ENCODE data around the gene DDC.
A peak's percentile ranks its signal among the peaks of the same experiment; 100 is the strongest.

Gene DDC

DNA sequence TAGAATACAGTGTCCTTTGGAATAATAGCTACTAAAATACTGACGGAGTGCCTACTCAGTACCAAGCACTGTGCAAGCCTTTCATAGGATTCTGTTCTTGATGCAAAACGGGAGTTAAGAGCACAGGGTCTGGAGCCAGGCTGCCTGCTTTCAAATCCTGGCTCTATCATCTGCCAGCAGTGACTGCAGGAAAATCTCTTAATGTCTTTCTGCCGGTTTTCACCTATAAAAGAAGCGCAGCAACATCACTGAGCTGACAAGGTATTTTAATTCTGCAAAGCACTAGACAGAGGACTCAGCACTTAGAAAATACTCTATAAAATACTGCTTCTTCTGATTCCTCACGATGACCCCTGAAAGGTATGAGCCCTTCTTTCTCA is 115.7 kb downstream of the DDC start:
- DNase-seq = no peak

DNA sequence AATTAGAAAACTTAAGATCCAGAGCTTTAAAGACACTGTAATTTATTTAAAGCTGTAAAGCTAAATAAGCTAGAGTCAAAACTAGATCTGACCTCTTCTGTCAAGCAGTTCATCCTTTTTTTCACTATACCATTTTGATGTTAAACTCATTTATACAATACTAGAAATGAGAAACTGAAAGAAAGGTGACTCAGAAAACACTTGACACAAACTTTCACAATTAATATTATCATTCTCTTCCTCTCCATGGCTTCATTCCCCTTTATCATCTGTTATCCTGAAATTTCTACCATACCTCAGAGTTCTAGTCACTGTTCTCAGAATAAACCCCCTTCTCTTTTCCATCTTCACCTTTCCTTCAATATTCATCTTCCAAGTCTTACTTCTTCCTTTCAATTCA is 116.4 kb downstream of the DDC start:
- no peak for DNase-seq

DNA sequence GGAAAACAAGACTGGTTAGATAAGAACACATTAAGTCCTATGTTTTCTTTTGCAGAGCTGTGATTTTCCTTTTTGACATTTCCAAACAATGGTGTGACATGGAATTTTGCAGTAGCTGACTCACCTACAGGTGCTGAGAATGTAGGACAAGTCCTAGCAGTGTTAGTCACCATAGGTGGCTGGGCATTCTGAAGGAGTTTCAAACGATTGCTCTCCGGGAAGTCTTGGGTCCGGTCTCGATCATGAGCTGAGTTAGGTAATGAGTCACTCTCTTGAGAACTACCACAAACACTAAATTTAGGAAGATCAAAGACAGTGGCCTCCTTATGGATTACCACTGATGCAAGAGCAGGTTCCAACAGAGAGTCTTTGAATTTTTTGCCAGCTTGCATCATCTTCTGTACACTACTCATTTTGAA is 118.7 kb downstream of the DDC start:
- DNase-seq = no peak

DNA sequence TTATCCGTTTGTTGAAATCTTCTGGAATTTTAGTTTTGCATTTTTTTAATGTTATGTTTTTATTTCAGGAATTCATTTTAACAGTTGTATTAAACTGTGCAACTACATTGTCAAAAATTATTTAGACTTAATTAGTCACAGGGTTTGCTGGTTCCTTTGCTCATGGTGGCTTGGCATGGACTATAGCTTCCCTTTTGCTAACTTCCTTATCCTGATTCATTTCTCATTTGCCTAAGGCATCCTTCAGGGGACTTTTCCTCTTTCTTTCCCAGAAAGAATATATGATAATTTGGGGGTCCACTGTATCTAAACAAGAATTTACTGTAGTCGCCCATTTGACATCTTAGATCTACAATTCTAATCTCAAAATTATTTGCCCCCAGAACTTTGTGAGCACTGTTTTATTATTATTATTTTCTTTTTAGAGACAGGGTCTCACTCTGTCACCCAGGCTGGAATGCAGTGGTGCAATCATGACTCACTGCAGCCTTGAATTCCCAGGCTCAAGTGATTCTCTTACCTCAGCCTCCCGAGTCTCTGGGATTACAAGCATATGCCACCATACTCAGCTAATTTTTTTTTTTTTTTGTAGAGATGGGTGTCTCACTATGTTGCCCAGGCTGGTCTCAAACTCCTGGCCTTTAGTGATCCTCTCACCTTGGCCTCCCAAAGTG is 128.9 kb downstream of the DDC start:
- no peak for DNase-seq

DNA sequence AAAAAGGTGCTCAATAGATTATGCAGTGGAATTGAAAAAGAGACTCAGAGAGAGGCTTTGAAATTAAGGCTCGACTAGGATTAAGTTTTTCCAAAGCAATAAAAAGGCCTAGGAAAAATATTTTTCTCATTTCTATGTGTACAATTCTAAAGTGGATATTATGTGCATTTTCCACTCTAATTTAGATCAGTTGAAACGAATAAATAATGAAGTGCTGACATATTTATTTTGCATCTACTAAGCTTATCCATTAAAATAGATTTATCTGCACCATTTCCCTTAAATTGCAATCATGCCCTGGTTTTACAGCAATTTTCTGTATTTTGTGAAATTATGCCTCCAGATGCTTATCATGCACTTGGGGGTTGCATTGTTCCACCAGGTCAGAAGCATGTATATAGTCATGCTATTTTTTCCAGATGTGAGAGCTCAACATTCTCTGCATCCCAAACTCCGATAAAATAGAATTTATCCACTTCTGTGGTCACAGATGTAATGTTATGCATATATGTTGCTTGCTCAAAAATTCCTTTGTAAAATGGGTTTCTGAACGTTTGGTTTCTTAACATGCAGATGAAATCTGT is 133.4 kb downstream of the DDC start:
- no peak for DNase-seq

DNA sequence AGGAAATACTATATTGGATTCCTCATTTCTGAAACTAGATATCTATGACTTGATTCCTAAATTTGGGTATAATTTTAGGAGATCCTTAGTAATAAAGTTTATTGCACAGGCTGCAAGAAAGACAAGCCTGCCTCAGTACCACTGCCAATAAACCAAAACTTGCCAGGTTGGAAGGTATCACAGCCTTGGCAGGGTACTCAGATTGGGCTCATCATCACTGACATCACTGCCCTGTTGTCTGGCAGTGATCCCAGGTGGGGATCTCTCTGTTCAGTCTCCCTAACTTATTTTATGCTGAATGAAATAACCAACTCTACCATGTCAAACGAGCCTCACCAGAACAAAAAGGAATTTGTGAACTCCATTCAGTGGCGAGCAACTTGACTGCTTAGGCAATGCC is 133.9 kb downstream of the DDC start:
- no peak for DNase-seq

DNA sequence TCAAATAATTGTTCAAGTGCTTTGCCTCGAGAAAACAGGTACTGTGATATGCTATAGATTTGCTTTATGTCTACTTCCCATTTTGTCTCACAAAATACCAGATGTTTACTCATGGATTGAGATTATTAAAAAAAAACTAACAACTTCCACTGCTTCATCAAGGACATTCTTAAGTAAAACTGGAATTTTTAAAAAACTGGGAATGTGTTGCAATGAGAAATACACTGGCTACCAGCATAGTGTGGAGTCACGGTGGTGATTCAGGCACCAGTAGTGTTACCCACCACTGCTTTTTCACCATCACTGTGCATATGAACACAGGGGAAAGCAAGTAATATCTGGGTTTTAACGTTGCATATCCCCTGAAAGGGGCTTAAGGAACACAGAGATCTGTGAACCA is 136.3 kb downstream of the DDC start:
- no peak for DNase-seq

DNA sequence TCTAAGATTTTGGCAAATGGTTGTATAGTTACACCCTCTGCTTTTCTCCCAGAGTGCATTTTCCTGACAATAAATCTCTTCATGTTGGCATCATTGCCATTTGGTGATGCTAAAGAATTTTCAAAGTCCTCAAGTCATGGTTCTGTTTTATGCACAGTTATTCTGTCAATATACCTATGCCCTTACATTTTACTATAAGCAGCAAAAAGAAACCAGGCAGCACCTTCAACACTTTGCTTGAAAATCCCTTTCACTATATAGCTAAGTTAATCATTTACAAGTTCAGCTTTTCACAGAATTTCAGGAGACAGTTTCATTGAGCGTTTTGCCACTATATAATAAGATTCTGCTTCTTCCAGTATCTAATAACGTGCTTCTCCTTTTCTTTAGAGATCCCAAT is 137.7 kb downstream of the DDC start:
- DNase-seq = no peak

DNA sequence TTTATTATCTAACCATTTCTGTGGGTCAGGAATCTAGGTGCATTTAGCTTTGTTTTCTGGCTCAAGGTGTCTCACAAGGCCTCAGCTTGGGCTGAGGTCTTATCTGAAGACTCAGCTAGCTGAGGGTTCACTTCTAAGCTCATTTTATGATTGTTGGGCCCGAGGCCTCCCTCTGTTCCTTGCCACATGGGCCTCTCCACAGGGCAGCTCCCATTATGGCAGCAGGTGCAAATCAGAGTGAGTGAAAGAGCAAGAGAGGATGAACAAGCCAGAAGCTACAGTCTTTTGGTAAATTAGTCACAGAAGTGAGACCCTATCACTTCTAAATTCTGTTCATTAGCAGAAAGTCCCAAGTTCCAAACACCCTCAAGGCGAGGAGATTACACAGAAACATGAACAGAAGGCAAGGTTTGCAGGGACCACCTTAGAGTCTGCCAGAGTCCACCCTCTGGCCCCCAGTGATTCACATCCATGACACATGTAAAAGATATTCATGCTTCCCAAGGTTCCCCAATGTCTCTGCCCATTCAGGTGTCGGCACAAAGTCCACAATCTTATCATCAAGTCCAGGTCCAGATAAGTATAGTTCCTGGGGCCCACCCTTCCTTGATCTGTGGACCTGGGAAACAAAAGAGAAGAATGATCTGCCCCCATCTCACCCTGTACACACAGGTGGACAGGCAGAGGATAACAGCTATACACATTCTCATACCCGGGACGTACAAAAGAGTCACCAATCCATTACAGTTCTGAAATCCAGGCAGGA is 138.7 kb downstream of the DDC start:
- DNase-seq = no peak

DNA sequence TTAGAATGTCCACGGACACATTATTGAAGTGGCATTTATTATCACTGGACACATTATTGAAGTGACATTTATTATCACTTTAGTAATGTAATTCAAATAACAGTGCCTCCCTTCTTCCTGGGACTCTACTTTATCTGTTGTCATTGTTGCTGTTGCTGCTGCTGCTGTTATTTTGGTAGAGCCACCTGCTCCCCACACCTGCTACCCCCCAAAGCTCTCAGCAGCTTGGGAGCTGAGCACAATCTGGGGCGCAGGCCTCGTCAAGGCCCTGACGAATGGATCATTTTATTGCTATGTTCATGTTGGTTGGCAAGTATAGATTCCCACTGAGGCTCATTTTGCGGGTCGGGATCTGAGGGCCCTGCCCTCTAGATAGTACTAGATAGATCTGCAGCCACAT is 139.9 kb downstream of the DDC start:
- no peak for DNase-seq

DNA sequence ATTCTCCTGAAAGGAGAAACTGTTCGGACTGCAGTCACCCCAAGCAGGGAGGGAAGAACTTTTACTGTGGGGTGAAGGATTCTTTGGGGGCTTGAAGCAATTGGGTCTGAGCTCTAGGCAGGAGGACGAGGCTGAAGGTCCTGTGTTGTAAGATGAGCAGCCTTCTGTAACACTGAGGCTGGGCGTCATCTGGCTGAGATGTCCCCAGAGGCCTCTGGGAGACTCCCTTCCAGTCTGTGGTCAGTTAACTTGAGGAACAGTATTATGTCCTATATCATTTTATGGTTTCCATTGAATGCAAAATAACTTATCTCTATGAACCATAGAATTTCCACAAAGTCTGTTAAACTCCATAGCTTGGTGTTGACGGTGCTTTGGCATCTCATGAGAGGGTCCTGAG is 141.3 kb downstream of the DDC start:
- no peak for DNase-seq

DNA sequence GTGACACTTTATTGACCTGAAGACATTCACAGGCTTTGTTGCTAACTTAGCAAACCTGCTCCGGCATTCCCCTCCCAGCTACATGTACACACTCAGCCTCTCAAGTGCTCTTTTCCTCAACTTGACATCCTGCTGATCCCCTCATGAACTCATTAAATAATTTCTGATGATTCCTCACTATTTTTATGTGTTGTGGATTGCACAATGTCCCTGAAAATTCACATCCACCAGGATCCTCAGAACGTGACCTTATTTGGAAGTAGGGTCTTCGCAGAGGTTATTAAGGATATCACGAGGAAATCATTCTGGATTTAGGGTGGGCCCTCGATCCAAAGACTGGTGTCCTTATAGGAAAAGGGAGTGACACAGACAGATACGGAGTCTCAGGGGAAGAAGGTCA is 142.3 kb downstream of the DDC start:
- no peak for DNase-seq

DNA sequence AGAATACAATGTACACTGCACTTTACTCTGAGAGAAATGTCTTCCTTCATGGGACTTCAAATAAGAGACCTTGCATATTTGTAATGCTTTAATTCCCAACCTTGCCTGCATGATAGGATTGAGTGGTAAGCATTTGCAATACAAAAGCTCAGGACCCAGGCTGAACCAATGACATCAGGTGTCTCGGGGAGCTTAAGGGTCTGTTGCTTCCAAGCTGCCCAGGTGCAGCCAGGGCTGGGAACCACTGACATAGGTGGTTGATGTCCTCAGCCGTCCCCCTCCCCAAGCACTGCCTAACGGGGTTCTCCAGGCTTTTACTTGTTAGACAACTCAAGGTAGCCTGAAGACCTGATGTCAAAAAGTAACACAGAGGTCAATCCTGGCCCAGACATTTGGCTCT is 144.2 kb downstream of the DDC start:
- DNase-seq = no peak

DNA sequence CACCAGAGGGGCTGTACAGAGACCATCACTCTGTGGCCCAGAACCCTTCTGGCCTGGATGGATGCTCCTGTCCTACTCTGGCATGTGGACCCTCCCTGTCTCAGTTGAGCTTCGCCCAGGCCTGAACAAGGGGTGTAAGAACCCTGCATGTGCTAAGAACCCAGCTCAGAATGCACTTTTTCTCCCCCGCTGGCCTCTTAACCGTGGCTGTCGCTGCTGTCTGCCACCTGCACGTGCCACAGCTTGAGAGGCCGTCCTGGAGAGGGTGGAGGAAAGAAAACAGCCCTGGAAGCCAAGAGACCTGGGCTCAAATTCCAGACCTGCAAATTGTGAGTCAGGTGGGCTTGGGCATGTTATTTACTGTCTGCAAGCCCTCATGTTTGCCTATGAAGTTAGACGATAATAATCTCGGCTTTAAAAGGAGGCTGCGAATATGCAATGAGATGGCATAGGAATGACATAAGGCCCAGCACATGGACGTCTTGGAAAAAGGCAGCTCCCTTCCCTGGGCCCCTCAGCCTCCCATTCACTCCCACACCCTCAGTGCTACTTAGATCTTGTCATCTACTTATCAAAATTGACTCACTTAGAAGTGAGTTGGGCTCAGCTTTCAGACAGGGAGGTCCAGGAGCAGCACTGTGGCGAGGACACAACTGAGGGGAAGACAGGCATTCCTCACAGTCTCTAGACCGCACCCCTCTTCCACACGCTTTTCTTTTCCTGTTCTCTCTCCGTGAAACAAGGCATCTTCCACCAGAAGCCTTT is 146.5 kb downstream of the DDC start:
- DNase-seq = no peak

DNA sequence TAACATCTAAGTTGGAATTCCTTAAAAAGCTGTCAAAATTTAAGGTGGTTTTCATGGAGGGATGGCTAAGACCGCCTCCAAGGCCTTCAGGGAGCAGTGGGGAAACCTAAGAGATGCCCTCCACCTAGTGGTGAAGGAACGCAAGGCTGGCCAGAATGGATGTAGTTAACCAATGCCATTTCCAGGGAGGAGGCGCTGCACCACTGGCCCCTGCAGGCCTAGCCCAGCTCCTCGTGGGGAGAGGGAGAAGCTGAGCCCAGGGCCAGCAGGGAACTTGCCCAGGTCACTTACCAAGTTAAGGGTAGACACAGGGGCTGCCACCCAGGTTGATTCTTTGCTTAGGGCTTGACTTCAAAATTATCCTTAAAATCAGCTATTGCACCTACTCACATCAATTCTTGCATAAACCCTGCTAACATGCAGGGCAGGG is 147.1 kb downstream of the DDC start:
- DNase-seq = peak; percentile 70

DNA sequence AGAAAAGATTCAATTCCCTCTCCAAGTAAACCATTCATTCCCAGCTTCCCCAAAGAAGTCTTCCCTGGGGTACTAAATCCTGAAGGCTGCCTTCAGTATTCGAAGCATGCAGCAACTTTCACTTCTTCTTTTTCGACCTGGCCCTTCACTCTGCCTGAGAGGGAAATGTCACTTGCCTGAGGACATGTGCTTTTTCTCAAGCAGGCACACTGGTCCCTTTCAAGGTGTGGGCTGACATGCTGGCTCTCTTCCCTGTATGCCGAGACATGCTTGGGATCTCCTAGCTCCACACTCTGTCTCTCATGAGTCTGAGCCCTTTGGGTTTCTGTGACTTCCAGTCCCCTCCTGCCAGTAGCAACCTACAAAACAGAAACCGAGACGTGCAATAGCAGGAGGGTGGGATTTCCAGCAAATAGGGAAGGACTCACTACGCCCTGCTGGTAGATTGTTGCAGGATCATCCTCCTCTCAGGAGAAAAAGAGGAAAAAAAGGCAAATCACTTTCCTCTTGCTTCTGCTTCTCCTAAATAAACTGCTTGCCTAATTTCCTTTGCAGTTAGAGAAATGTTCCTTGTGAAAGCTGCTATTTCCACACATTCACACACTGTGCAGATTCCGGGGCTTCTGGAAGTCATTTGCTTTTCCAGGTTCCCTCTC is 148.6 kb downstream of the DDC start:
- DNase-seq = no peak

DNA sequence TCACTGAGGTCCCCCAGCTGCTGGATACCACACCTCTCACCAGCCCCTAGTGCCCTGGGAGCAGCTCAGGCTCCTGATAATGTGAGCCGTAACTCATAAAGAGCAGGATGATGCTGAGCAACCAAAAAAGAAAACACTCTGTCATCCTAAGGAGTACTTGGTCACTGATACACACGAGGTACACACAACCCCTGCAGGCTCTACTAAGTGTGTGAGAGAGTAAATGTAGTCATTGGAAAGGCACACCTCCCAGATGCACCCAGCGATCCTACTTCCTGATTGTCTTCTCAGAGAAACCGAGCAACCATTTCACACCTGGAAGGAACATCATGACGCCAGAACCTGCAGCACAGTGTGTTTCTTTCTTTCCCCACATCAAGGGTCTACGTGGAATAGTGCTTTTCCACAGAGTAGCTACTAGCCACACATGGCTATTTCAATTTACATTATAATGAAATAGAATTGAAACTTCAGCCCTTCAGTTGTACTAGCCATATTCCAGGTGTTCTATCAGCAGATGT is 149.3 kb downstream of the DDC start:
- DNase-seq = no peak

DNA sequence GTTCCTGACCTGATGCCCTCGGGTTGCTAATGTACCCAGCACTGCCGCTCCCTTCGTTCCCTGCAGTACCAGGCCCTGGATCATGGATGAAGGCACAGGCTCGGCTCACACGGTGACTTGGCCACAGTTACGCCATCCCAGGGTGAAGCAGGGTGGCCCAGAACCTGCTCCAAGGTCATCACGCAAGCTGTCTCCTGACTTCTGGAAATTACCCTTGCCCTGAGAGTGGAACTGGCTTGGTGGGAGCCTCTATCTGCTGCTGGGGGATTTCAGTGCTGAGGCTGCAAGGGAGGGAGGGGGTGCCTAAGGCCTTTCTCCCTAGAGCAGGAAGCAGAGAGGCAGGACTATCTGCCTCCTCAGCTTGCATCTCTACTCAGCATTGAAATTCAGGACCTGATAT is 151.6 kb downstream of the DDC start:
- DNase-seq = no peak

DNA sequence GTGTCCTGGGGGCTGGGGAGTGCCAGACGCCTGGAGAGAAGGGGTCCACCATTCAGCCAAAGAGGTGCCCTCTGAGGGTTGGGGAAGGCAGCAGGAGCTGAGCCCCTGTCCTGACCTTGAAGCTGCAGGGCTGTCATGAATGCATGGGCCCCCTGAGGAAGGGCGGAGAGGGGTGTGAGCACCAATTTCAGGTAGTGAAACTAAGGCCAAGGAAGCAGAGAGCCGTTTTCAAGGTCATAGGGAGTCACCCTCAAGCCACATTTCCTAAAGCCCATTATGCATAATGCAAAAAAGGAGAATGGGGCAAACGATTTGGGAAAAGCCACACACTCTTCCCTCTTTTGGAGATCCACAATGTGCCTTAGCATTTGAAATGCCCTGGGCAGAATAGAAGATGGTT is 152.2 kb downstream of the DDC start:
- no peak for DNase-seq

DNA sequence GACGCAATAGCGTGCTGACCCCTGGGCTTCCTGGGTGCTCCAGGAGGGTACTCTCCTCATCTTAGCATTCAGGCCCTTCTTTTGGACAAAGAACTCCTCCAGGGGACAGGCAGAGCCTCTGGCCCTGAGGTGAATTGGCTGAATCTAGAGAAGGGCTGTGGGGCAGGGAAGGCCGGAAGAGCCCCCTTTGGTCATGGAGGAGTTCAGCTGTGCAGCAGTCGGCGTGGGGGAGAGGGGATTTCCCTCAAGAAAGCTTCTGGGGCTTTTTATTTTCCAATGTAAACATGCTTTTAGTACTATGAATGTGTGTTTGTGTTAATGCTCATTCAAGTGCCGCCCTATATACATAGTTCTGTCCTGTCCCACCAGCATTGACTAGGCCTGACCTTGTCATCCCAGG is 153.9 kb downstream of the DDC start:
- DNase-seq = no peak

DNA sequence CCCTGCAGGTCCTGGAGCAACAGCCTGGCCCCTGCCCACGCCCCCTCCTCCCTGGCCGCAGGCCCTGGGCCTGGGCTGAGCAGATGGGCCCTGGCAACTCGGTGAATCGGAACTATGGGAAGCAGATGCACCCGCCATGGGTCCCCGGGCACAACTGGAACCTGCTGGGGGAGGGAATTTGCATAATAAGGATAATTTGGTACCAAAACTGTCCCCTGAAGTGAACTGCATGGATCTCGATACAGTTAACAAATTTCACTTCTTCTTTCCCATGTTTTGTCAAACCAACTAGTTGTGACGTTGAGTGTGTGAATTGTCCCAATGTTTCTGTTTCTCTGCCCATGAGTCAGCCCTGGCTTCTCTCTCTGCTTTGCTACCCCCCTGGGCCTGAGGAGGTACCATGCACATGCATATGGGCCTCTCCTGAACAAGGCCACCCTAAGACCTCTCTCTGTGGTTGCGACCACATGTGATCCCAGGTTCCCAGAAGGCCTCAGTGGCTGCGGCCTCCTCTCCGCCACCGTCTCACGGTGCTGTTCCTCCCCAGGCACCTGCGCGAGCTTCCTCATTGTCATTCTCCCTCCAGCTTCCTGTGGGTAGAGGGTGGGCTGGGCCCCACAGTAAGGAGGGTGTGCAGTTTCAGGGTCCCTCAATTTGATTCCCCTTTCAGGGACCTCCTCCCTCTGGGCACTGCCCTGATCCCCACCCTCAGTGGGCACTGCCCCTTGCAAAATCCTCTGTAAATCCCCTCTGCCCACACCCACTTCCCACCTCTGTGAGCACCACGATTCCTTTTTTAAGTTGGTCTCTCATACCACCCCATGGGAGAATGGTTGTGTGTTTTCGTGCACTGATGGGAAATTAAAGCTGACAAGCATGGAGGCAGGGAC is 155.1 kb downstream of the DDC start:
- no peak for DNase-seq
